Kasumi-1 (cell line): Measurements from ENCODE around the gene SLC2A6.

Experiments used
- DNase-seq, 2 experiments: peaks; one replicate each; lab custom pipeline; 2025; lab: John Stamatoyannopoulos, UW

SLC2A6 gene

GRCh38 chr9:133515615-133516255 is 36.8 kb upstream of the SLC2A6 start:
- no peak for DNase-seq

GRCh38 chr9:133515240-133515610 is 36.3 kb upstream of the SLC2A6 start:
- no peak for DNase-seq

GRCh38 chr9:133514460-133515239 is 35.8 kb upstream of the SLC2A6 start:
- DNase-seq: no peak

GRCh38 chr9:133513214-133514100 is 34.6 kb upstream of the SLC2A6 start:
- no peak for DNase-seq

GRCh38 chr9:133512253-133513213 is 33.6 kb upstream of the SLC2A6 start:
- no peak for DNase-seq

DNA sequence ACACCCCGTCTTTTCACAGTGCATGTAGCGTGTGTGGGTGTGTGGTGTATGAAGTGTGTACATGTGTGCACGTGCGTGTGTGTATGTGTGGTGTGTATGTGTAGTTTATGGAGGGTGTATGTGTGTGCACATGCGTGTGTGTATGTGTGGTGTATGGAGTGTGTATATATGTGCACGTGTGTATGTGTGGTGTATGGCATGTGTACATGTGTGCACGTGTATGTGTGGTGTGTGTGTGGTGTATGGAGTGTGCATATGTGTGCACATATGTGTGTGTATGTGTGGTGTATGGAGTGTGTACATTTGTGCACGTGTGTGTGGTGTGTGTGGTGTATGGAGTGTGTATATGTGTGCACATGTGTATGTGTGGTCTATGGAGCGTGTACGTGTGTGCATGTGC is 32.7 kb upstream of the SLC2A6 start:
- no peak for DNase-seq

- no peak for DNase-seq
These were observed 32.1 kb upstream of the SLC2A6 start for GRCh38 chr9:133510926-133511505.

- peak in 1 of 2 experiments; percentile 3 for DNase-seq
These were observed 30.5 kb upstream of the SLC2A6 start for GRCh38 chr9:133509179-133510083.

- no peak for DNase-seq
These were observed 29.1 kb upstream of the SLC2A6 start for GRCh38 chr9:133508046-133508445.

- no peak for DNase-seq
These were observed 28.5 kb upstream of the SLC2A6 start for GRCh38 chr9:133507246-133507965.

DNA sequence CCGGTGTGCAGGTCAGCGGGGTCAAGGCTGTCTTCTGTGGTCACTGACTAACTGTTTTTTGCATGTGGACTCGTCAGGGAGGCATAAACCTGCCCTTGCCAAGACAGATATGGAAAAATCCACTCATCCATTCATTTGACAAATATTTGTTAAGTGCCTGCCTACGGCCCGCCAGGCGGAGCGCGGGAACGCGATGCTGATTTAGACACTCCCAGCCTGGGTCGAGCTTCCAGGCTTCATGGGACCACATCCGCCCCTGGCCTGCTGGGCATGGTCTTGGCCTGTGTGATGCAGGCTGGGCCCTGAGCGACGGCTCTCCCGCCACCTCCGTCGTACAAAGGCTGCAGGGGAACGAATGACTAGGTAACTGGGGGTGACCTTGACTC is 27.7 kb upstream of the SLC2A6 start:
- no peak for DNase-seq

DNA sequence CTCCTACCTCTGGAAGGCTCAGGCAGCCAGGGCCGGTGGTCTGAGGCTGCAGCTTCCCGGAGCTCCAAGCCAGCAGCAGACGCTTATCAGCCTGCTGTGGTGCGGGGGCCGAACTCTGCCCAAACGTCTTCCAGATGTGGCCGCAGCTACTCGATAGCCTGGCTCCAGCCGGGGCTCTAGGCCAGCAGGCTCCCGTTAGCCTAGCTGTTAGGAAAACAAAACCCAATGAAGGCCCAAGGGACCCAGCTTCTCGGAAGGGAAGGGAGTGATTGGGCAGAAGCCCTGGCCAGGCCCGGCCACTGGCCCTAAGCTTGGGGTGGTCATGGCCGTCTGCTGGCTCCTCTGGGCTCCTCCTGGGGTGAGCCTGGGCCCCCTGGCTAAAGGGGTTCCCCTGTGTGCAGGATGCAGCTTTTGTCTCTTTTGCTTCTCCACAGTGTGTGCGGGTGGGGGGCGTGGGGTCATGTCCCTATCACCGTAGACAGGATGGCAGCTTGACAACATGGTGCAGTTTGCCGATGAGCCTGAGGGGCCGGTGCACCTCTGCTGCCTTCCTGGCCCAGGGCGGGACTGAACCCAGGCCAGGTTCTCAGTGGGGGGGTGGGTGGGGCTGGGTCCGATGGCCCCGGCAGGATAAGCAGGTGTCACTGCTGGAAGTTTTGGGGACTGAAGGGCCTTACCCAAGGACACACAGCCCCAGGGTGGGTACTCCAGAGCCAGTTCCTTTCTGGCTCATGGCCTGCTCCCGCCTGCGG is 27.2 kb upstream of the SLC2A6 start:
- no peak for DNase-seq

GRCh38 chr9:133505186-133505830 is 26.4 kb upstream of the SLC2A6 start:
- DNase-seq: no peak

GRCh38 chr9:133502112-133502511 is 23.2 kb upstream of the SLC2A6 start:
- DNase-seq: no peak

DNA sequence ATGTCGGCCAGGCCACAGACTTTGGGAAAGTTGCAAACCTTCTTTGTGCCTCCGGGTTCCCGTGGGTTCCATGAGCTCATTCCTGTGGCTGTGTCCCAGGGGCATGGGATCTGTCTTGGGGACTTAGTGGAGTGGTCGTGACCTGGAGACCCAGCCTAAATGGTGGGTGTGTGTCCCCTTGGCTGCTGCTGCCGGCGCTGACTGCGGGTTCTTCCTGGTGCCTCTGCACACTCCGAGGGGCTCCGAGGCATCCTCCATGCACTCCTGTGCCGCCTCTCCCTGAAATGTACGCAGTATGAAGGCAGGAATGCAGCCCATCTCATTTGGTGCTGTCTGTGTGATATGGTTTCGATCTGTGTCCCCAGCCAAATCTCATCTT is 21.0 kb upstream of the SLC2A6 start:
- no peak for DNase-seq

- no peak for DNase-seq
These were observed 20.4 kb upstream of the SLC2A6 start for GRCh38 chr9:133499132-133499891.
